Caco-2 (cell line): ENCODE results near the gene RAET1L. TPM values are rescaled to one million over a fixed set of nuclear protein-coding genes. Genes with fewer than 3 reads are reported as not detected.
"Not testable (repeated sequence)": the region's sequence is repeated elsewhere in the genome, so short reads cannot be mapped to it uniquely, and the experiment has no call there.

Experiments
- BruUV-seq: library from RNA; stranded (reverse); fragments of 400-500 nt; replicated peaks from 2 replicates; lab custom pipeline; 2021; lab: Mats Ljungman, UMichigan
- CTCF ChIA-PET: fragments of 300-600 bp; sonication (Branson Sonifier 250); formaldehyde crosslinking; loops from one replicate; lab custom pipeline; 2022; ENCODE audit warnings: antibody characterized with exemption; lab: Charles Lee
- POLR2A ChIA-PET: fragments of 300-600 bp; sonication (Branson Sonifier 250); formaldehyde crosslinking; loops from one replicate; lab custom pipeline; 2022; ENCODE audit warnings: antibody characterized with exemption; lab: Charles Lee
- DNase-seq, 2 experiments: peaks; one replicate each; pipeline versions ENCODE4 v3.0.0 to v3.0.0-alpha.2; 2020 to 2022
- H3K27me3 ChIP-seq: replicated peaks from 2 replicates; pipeline ENCODE4 v1.6.0; 2011; ENCODE audit warnings: low read length; ENCODE audit not compliant: control insufficient read depth, insufficient read depth
- H3K36me3 ChIP-seq: 2 replicates; pipeline ENCODE4 v1.5.1; 2011; ENCODE audit warnings: low read length; ENCODE audit not compliant: control insufficient read depth, insufficient read depth
- H3K4me1 ChIP-seq: fragments of 250-450 bp; sonication (Bioruptor Pico); 2 replicates; pipeline ENCODE4 v1.5.1; 2020; ENCODE audit warnings: mild to moderate bottlenecking
- H3K4me3 ChIP-seq: 2 replicates; pipeline ENCODE4 v1.5.1; 2011; ENCODE audit warnings: low read depth, mild to moderate bottlenecking, control low read depth, low read length
- H3K9me3 ChIP-seq: fragments of 250-450 bp; sonication (Bioruptor Pico); 2 replicates; pipeline ENCODE4 v1.5.1; 2020; ENCODE audit warnings: mild to moderate bottlenecking, moderate library complexity
- H3K27ac Mint-ChIP-seq: one replicate; pipeline ENCODE4 v1.8.0; 2022; ENCODE audit warnings: mixed read lengths; ENCODE audit not compliant: unreplicated experiment
- H3K27me3 Mint-ChIP-seq: one replicate; pipeline ENCODE4 v1.8.0; 2022; ENCODE audit warnings: mixed read lengths; ENCODE audit not compliant: insufficient read depth, unreplicated experiment
- H3K36me3 Mint-ChIP-seq: one replicate; pipeline ENCODE4 v1.8.0; 2022; ENCODE audit warnings: mild to moderate bottlenecking, mixed read lengths; ENCODE audit not compliant: insufficient read depth, unreplicated experiment
- H3K4me1 Mint-ChIP-seq: one replicate; pipeline ENCODE4 v1.8.0; 2022; ENCODE audit warnings: low read depth, mixed read lengths; ENCODE audit not compliant: unreplicated experiment
- H3K4me3 Mint-ChIP-seq: one replicate; pipeline ENCODE4 v1.8.0; 2022; ENCODE audit warnings: mild to moderate bottlenecking, moderate library complexity, mixed read lengths; ENCODE audit not compliant: unreplicated experiment
- H3K9me3 Mint-ChIP-seq: one replicate; pipeline ENCODE4 v1.8.0; 2022; ENCODE audit warnings: mixed read lengths; ENCODE audit not compliant: unreplicated experiment
- CTCF ChIP-seq, 2 experiments: fragments of 200-600 bp in 1 of 2; IDR thresholded peaks; 1 replicate in 1 of 2; 2 replicates in 1 of 2; pipeline versions ENCODE4 v1.5.1 to v1.8.0; 2011 to 2022; ENCODE audit warnings: antibody characterized with exemption in 1 of 2, control low read depth in 1 of 2, inconsistent platforms in 1 of 2, low read depth in 1 of 2, low read length in 1 of 2, mild to moderate bottlenecking in 1 of 2, moderate library complexity in 1 of 2; ENCODE audit not compliant: insufficient read depth in 1 of 2, severe bottlenecking in 1 of 2, unreplicated experiment in 1 of 2
- intact Hi-C: fragments of 100-400 bp; cut with micrococcal nuclease; formaldehyde crosslinking; loops from one replicate; pipeline ENCODE4 v1.10.0; 2022; ENCODE audit not compliant: unreplicated experiment
- total RNA-seq: library from RNA; stranded (reverse); gene quantifications from 2 replicates; pipeline ENCODE4 v1.2.3, GENCODE V29; 2022

RAET1L gene
- total RNA-seq, 1 experiment from 2014 or later, result not detected

DNA sequence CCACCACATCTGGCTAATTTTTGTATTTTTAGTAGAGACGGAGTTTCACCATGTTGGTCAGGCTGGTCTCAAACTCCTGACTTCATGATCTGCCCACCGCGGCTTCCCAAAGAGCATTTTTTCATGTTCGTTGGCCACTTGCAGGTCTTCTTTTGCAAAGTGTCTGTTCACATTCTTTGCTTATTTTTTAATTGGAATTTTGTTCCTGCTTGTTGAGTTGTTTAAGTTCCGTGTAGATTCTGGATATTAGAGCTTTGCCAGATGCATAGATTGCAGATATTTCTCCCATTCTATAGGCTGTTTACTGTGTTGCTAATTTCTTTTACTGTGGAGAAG, 8.2 kb downstream of the RAET1L start:
- DNase-seq, H3K27ac Mint-ChIP-seq, H3K4me1 ChIP-seq, H3K4me3 Mint-ChIP-seq, H3K9me3 Mint-ChIP-seq, H3K4me3 ChIP-seq, POLR2A ChIA-PET, H3K9me3 ChIP-seq, H3K36me3 ChIP-seq, H3K4me1 Mint-ChIP-seq, H3K36me3 Mint-ChIP-seq, BruUV-seq, H3K27me3 ChIP-seq: not testable (repeated sequence)
- CTCF ChIA-PET, result interaction anchor here (1.0 kb wide), 3 partner anchors 10 to 798 kb away, joined by 3 to 5 read pairs (median 4); no protein-coding TSS in a partner anchor
- intact Hi-C loops, result loop anchor here (1.0 to 10.0 kb wide), 4 partner anchors 50 to 292 kb away; partner anchors contain the start of gene ULBP3
- peaks cover 34% of the 10 kb centered on the region for H3K27me3 Mint-ChIP-seq
- peak in 1 of 2 experiments; percentile 6 for TF ChIP-seq CTCF (IDR thresholded peaks at IDR 0.05; ENCODE audit: insufficient read depth in 1 of 2, low read depth in 1 of 2, low read length in 1 of 2, severe bottlenecking in 1 of 2, unreplicated experiment in 1 of 2)

DNA sequence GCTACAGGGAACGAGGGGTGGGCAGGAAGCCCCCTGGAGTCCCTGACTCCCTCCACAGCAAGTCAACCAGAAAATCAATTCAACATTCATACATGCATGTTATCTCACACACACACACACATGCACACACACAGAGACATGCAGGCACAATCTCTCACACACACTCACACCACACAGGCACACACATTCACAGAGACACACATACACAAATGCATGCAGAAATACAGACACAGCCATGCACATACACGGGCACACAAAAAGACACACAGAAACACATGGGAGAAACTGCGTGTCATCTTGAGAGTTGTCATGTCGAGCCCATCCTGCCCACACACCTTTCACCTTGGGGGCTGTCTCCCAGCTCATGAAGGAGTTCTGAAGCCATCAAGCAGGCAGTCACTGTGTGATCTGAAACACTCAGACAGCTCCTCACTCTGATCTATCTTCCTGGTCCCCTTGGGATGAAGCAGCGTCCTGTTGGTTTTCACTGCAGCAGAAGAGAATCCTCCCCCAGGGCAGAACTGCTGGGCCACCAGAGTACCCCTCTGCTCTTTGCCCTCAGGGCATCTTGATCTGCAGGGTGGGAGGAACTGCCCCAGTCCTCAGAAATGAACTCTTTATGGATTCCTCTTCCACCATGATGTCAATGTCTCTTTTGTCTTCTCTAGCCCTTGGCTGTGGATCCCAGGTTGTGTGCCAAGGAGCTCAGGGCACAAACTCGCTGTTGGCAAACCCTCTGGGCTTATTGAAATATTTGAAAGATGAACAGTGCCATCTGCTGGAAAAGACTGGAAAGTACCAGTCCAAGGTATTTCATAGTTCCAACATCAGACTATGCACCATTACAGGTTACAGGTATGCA, 8.8 kb downstream of the RAET1L start:
- no peaks in the 10 kb centered on the region for H3K36me3 Mint-ChIP-seq
- Histone ChIP-seq H3K4me3 (no peak overlapping the region), H3K4me1 (no peaks in the 10 kb centered on the region), H3K36me3 (no peaks in the 10 kb centered on the region), H3K9me3 (no peaks in the 10 kb centered on the region), H3K27me3 (no peaks in the 10 kb centered on the region)
- no peak overlapping the region for H3K4me3 Mint-ChIP-seq
- intact Hi-C loops, result loop anchor here (1.0 to 10.0 kb wide), 4 partner anchors 51 to 292 kb away; partner anchors contain the start of gene ULBP3
- no peak overlapping the region for H3K27ac Mint-ChIP-seq
- H3K27me3 Mint-ChIP-seq, result peaks cover 34% of the 10 kb centered on the region
- H3K4me1 Mint-ChIP-seq, result no peaks in the 10 kb centered on the region
- CTCF ChIA-PET, result interaction anchor here (0.6 to 1.0 kb wide), 5 partner anchors 9 to 799 kb away, joined by 3 to 5 read pairs (median 4); partner anchors contain the start of gene ULBP1
- peak; percentile 35 to 79 for TF ChIP-seq CTCF (IDR thresholded peaks at IDR 0.05; ENCODE audit: insufficient read depth in 1 of 2, low read depth in 1 of 2, low read length in 1 of 2, severe bottlenecking in 1 of 2, unreplicated experiment in 1 of 2)
- no peaks in the 10 kb centered on the region for H3K9me3 Mint-ChIP-seq
- BruUV-seq, result no TSS peak
- POLR2A ChIA-PET, result no interaction called here
- peak in 1 of 2 experiments; percentile 60 for DNase-seq

DNA sequence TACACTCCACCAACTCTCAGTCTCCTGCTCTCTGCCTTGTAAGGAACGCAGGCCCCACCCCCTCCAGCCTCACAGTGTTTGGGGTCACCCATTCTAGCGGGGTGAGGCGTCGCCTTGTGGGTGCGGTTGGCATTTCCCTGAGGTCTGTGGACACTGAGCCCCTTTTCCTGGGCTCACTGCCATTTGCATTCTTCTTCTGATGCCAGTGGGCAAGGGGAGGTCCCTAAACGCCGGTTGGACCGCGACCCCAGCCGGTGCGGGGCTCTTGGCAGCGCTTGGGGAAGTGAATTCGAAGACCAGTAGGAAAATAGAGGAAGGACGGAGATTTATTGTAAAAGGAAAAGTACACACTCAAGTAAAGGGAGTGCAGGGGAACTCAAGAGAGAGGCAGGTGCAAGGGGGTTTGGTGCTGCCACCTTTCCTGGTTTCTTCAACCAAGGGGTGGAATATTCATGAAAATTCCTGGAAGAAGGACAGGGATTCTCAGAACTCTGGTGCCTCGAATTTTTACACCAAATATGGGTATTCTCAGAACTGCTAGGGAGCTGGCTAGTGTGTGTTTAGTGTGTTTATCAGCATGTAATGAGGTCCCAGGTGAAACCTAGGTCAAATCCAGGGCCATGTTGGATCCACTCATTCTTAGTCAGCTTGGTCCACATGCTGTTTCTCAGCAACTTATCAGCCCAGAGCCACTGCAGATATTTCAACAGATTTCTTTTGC, 9.9 kb downstream of the RAET1L start:
- H3K27ac Mint-ChIP-seq, H3K36me3 Mint-ChIP-seq, CTCF ChIA-PET, H3K27me3 ChIP-seq, BruUV-seq, POLR2A ChIA-PET, DNase-seq, H3K4me3 Mint-ChIP-seq, H3K36me3 ChIP-seq, H3K9me3 ChIP-seq, H3K4me1 Mint-ChIP-seq, H3K9me3 Mint-ChIP-seq, H3K4me1 ChIP-seq: not testable (repeated sequence)
- H3K27me3 Mint-ChIP-seq, result peaks cover 36% of the 10 kb centered on the region
- intact Hi-C loops, result loop anchor here (2.0 to 10.0 kb wide), 3 partner anchors 52 to 291 kb away; partner anchors contain the start of gene ULBP3
- H3K4me3 ChIP-seq, result 0 out of 2 replicates have a peak overlapping the region, but pooled peaks have one; percentile 7

- H3K36me3 Mint-ChIP-seq, DNase-seq, H3K4me3 Mint-ChIP-seq, BruUV-seq, CTCF ChIA-PET, H3K9me3 ChIP-seq, H3K9me3 Mint-ChIP-seq, H3K4me1 ChIP-seq, H3K4me1 Mint-ChIP-seq, H3K27ac Mint-ChIP-seq, H3K27me3 ChIP-seq, POLR2A ChIA-PET, H3K36me3 ChIP-seq: not testable (repeated sequence)
- intact Hi-C loops, result loop anchor here (5.0 to 10.0 kb wide), 2 partner anchors 53 to 290 kb away; partner anchors contain the start of gene ULBP3
- H3K4me3 ChIP-seq, result 0 out of 2 replicates have a peak overlapping the region, but pooled peaks have one; percentile 7
- H3K27me3 Mint-ChIP-seq, result peaks cover 41% of the 10 kb centered on the region
Measured at GRCh38 chr6:150014623-150015280, 10.6 kb downstream of the RAET1L start.
